PFSK-1 (cell line): Measurements from ENCODE around the gene MGLL.

ENCODE experiments used
- FOXP2 ChIP-seq: optimal IDR thresholded peaks from 2 replicates; pipeline ENCODE3; 2011; ENCODE audit warnings: borderline replicate concordance, control low read depth, inconsistent platforms; ENCODE audit not compliant: insufficient read depth; ENCODE audit errors: extremely low read length, extremely low read depth
- POLR2AphosphoS5 ChIP-seq: IDR thresholded peaks from 2 replicates; pipeline ENCODE4 v1.6.1; 2012; ENCODE audit warnings: low read depth, mild to moderate bottlenecking, control low read depth, low read length, moderate library complexity
- REST ChIP-seq, 2 experiments: IDR thresholded peaks; 2 replicates each; pipeline versions ENCODE4 v1.6.1 to v1.8.0; 2011 to 2012; ENCODE audit warnings: low read depth in 2 of 2, low read length in 2 of 2, control low read depth in 1 of 2, inconsistent platforms in 1 of 2, mild to moderate bottlenecking in 1 of 2, moderate library complexity in 1 of 2; ENCODE audit not compliant: insufficient read depth in 1 of 2
- TAF1 ChIP-seq: IDR thresholded peaks from 2 replicates; pipeline ENCODE4 v1.6.1; 2012; ENCODE audit warnings: low read length, control low read depth, borderline replicate concordance; ENCODE audit not compliant: insufficient read depth

- TF ChIP-seq REST (IDR thresholded peaks at IDR 0.05; ENCODE audit: insufficient read depth in 1 of 2, low read depth in 2 of 2, low read length in 2 of 2) (no peak), POLR2AphosphoS5 (no peak), TAF1 (no peak), FOXP2 (no peak)
Measured at GRCh38 chr3:127819086-127819485, 3.2 kb downstream of the MGLL start.
